Gastroesophageal sphincter (tissue), 4 donors: Measurements from ENCODE around the gene BRINP1. TPM values are rescaled to one million over a fixed set of nuclear protein-coding genes. Genes with fewer than 3 reads are reported as not detected.
A peak's percentile ranks its signal among the peaks of the same experiment; 100 is the strongest.

ENCODE experiments used
- ATAC-seq: fragments of 150-250 bp; one replicate; pipeline ENCODE4 v1.9.1; 2016; ENCODE audit warnings: mild to moderate bottlenecking, moderate library complexity
- H3K27ac ChIP-seq, 4 donors: fragments of 200-600 bp; sonication (generic) in 3 of 4; 1 replicate in 3 of 4; 2 replicates in 1 of 4; pipeline ENCODE4 v1.5.1; 2016 to 2019
- H3K27me3 ChIP-seq: fragments of 200-600 bp; sonication (generic); one replicate; pipeline ENCODE4 v1.5.1; 2019
- H3K36me3 ChIP-seq, 2 donors: fragments of 200-600 bp; sonication (generic); one replicate each; pipeline ENCODE4 v1.5.1; 2019; ENCODE audit warnings: control low read depth in 1 of 2
- H3K4me1 ChIP-seq, 3 donors: fragments of 200-600 bp; sonication (generic); 1 replicate in 2 of 3; 2 replicates in 1 of 3; pipeline ENCODE4 v1.5.1; 2016 to 2019; ENCODE audit warnings: control low read depth in 2 of 3
- H3K4me3 ChIP-seq, 2 donors: fragments of 200-600 bp; sonication (generic); one replicate each; pipeline ENCODE4 v1.5.1; 2019; ENCODE audit warnings: mild to moderate bottlenecking in 1 of 2, moderate library complexity in 1 of 2
- H3K9me3 ChIP-seq, 3 donors: fragments of 200-600 bp; sonication (generic); one replicate each; pipeline ENCODE4 v1.5.1; 2017 to 2019; ENCODE audit warnings: control low read depth in 2 of 3
- EP300 ChIP-seq: sonication (generic); formaldehyde crosslinking; IDR thresholded peaks from one replicate; pipeline ENCODE4 v1.6.1; 2017; ENCODE audit warnings: antibody characterized with exemption, mild to moderate bottlenecking
- POLR2A ChIP-seq, 2 donors: fragments of 450-650 bp; IDR thresholded peaks; one replicate each; pipeline ENCODE4 v1.6.1; 2017; ENCODE audit warnings: antibody characterized with exemption in 2 of 2, mild to moderate bottlenecking in 2 of 2, moderate library complexity in 1 of 2
- POLR2AphosphoS5 ChIP-seq: sonication (generic); formaldehyde crosslinking; IDR thresholded peaks from one replicate; pipeline ENCODE4 v1.6.1; 2017; ENCODE audit warnings: antibody characterized with exemption
- WGBS, 2 donors: methylation state at CpG; one replicate each; pipeline ENCODE4 v1.1.5; 2018; ENCODE audit warnings: low coverage in 1 of 2; 5-methylcytosine and 5-hydroxymethylcytosine counted together
- total RNA-seq, 4 donors: library from RNA; depleted of rRNA; stranded (reverse); fragments of >200 nt; gene quantifications; one replicate each; pipeline ENCODE4 v1.1.0, GENCODE V29; 2016
- TF ChIP-seq, protein P1 (sequence below), 4 experiments: fragments of 200-600 bp in 2 of 4; fragments of 450-650 bp in 2 of 4; sonication (generic) in 1 of 4; IDR thresholded peaks; one replicate each; pipeline ENCODE4 v1.5.1; 2017 to 2019; ENCODE audit warnings: antibody characterized with exemption in 4 of 4, mild to moderate bottlenecking in 2 of 4, moderate library complexity in 2 of 4

Gene BRINP1, protein sequence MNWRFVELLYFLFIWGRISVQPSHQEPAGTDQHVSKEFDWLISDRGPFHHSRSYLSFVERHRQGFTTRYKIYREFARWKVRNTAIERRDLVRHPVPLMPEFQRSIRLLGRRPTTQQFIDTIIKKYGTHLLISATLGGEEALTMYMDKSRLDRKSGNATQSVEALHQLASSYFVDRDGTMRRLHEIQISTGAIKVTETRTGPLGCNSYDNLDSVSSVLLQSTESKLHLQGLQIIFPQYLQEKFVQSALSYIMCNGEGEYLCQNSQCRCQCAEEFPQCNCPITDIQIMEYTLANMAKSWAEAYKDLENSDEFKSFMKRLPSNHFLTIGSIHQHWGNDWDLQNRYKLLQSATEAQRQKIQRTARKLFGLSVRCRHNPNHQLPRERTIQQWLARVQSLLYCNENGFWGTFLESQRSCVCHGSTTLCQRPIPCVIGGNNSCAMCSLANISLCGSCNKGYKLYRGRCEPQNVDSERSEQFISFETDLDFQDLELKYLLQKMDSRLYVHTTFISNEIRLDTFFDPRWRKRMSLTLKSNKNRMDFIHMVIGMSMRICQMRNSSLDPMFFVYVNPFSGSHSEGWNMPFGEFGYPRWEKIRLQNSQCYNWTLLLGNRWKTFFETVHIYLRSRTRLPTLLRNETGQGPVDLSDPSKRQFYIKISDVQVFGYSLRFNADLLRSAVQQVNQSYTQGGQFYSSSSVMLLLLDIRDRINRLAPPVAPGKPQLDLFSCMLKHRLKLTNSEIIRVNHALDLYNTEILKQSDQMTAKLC
- under 1 TPM in 1 of 4 donors, not detected in 3; 0.27 TPM for total RNA-seq

DNA sequence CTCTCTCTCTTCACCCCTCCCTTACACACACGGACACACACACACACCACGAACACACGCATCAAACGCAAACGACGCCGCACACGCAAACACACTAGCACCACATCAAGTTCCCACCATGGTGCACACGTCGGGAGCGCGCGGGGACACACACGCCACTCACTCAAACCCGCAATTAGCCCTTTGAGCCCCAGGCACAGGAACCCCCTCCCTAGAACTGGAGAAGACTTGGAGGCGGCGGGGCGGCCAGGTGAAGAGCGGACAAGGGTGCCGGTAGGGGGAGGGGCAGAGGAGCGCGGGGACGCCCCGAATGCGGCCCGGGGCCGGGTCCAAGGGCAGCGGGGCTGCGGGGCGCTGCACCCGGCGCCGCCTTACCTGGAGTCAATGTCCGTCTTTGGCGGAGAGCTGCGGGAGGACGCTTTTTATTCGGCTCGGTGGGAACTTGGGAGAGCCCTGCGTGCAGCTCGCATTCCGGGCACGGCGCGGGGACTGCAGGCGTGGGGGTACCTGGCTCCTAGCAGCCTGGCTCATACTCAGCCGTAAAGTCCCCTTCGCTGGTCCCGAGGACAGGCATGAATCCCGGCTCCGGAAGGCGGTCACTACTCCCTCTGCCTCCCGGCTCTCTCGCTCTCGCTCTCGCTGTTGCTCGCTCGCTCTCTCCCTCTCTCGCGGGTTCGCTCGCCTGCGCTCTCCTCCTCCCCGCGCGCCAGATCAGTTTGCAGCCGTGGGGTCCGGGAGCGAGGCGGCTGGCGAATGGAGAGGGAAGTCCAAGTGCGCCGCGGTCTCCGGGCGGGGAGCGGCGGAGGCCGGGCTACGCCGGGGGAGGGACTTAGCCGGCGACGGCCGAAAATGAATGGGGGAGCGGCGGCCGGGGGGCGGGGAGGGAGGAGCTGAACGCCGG is at the start of gene BRINP1:
Gene BRINP1 (minus strand): TSS at position 755 of the 901 bp plus-strand sequence. CDS start 56,080 bp downstream, outside the sequence.
- peak within 1 kb of the TSS in 1 of 2 donors; percentile 40 for H3K4me3 ChIP-seq
- no peak within 1 kb of the TSS for H3K27ac ChIP-seq
- peaks cover 0 to 15% (median 0%) of the 10 kb centered on the region in 3 donors for H3K9me3 ChIP-seq
- H3K4me1 ChIP-seq: peaks cover 0 to 14% (median 0%) of the 10 kb centered on the region in 3 donors
- TF ChIP-seq EP300 (no peak), POLR2A (IDR thresholded peaks at IDR 0.05) (no peak), POLR2AphosphoS5 (no peak)
- TF ChIP-seq, protein P1, sequence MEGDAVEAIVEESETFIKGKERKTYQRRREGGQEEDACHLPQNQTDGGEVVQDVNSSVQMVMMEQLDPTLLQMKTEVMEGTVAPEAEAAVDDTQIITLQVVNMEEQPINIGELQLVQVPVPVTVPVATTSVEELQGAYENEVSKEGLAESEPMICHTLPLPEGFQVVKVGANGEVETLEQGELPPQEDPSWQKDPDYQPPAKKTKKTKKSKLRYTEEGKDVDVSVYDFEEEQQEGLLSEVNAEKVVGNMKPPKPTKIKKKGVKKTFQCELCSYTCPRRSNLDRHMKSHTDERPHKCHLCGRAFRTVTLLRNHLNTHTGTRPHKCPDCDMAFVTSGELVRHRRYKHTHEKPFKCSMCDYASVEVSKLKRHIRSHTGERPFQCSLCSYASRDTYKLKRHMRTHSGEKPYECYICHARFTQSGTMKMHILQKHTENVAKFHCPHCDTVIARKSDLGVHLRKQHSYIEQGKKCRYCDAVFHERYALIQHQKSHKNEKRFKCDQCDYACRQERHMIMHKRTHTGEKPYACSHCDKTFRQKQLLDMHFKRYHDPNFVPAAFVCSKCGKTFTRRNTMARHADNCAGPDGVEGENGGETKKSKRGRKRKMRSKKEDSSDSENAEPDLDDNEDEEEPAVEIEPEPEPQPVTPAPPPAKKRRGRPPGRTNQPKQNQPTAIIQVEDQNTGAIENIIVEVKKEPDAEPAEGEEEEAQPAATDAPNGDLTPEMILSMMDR (IDR thresholded peaks at IDR 0.05): no peak
- H3K36me3 ChIP-seq: no peaks in the 10 kb centered on the region
- peaks cover 82% of the 10 kb centered on the region for H3K27me3 ChIP-seq
- ATAC-seq: no peak
- 0% methylated on average over 6 of the region's 91 CpGs; no CpG with 5 or more reads in 1 of the 2 donors for WGBS, 2 donors

DNA sequence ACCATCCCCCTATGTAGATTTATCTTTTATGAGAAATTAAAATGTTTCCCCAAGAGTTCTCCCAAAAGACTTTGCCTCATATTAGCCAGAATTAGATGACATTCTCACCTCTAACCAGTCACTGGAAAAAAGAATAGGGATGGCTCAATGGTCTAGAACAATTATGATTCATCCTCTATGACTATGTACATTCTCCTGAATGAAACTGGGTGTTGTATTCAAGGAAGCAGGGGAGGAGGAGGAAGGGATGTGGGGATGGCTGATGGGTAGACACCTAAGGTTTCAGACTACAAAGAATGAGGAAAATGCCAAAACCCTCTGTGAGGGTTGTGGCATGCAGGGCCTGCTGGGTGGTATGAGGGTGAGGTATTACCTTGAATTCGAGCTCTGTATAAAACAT is 49.5 kb upstream of the BRINP1 start:
- H3K36me3 ChIP-seq: no peaks in the 10 kb centered on the region
- no peak overlapping the region for H3K27ac ChIP-seq
- ATAC-seq: no peak
- H3K4me3 ChIP-seq: no peak overlapping the region
- no peaks in the 10 kb centered on the region for H3K27me3 ChIP-seq
- TF ChIP-seq EP300 (no peak), POLR2AphosphoS5 (no peak), POLR2A (IDR thresholded peaks at IDR 0.05) (no peak)
- TF ChIP-seq, protein P1 (IDR thresholded peaks at IDR 0.05): no peak
- H3K9me3 ChIP-seq: no peaks in the 10 kb centered on the region
- WGBS, 2 donors: 50 to 75% methylated on average over 1 of the region's 1 CpG
- no peaks in the 10 kb centered on the region for H3K4me1 ChIP-seq

DNA sequence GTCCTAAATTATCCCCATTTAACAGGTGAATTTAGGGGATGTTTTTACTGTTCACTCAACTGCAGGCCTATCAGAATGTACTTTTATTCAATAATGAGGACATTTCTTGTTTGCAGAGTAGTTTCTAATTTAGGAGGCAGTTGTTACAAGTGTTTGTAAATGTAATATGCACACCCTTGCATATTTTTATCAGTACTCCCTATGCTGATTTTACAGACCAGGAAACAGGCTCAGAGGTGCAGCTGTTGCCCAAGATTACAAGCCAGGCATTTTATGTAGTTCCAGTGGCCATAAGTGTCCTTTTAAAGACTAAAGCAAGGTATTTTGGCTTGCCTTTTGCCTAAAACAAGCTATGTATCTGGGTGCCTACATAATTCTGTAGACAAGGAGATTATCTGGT is 47.6 kb upstream of the BRINP1 start:
- ATAC-seq: no peak
- Histone ChIP-seq H3K4me1 (no peaks in the 10 kb centered on the region), H3K27ac (no peak overlapping the region), H3K27me3 (no peaks in the 10 kb centered on the region), H3K9me3 (no peaks in the 10 kb centered on the region), H3K36me3 (no peaks in the 10 kb centered on the region), H3K4me3 (no peak overlapping the region)
- TF ChIP-seq, protein P1 (IDR thresholded peaks at IDR 0.05): no peak
- TF ChIP-seq EP300: no peak
- TF ChIP-seq POLR2A (IDR thresholded peaks at IDR 0.05): no peak
- TF ChIP-seq POLR2AphosphoS5: no peak

DNA sequence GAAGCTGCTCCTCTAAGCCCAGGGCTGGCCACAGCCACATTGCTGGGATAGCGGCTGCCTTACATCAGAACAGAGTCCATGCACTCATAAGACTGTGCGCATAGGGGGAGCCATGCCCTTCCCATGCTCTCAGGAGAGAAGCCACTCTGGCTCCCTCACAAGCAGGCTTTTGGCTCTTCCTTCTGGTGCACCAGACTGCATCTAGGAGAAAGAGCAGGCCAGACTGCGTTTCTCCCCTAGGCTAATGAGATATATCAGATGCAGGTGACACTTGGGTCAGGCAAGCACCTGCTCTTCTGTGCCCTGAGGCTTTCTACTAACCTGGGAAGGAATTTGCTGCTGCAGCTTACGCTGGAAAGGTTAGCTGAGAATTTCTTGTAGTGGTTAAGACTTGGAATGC is 43.2 kb upstream of the BRINP1 start:
- 65 to 83% methylated on average over 1 to 2 of the region's 4 CpGs for WGBS, 2 donors
- H3K4me3 ChIP-seq: no peak overlapping the region
- H3K36me3 ChIP-seq: no peaks in the 10 kb centered on the region
- H3K27me3 ChIP-seq: no peaks in the 10 kb centered on the region
- TF ChIP-seq, protein P1 (IDR thresholded peaks at IDR 0.05): no peak
- TF ChIP-seq EP300 (no peak), POLR2AphosphoS5 (no peak), POLR2A (IDR thresholded peaks at IDR 0.05) (no peak)
- ATAC-seq: no peak
- no peak overlapping the region for H3K27ac ChIP-seq
- no peaks in the 10 kb centered on the region for H3K4me1 ChIP-seq
- no peaks in the 10 kb centered on the region for H3K9me3 ChIP-seq
